DOHH2 (cell line): Measurements from ENCODE around the gene OPN4.

ENCODE experiments used
- CTCF ChIP-seq: fragments of 200-600 bp; sonication (generic); IDR thresholded peaks from one replicate; pipeline ENCODE4 v1.5.1; 2014; ENCODE audit warnings: antibody characterized with exemption, mild to moderate bottlenecking, low read depth, low read length; ENCODE audit not compliant: poor library complexity, severe bottlenecking
- EZH2phosphoT487 ChIP-seq: fragments of 200-600 bp; sonication (generic); IDR thresholded peaks from 2 replicates; pipeline ENCODE4 v1.6.1; 2017; ENCODE audit warnings: borderline replicate concordance, mild to moderate bottlenecking, antibody characterized with exemption, low read length, moderate library complexity, mixed read lengths

GRCh38 chr10:86692664-86693063 is 38.3 kb downstream of the OPN4 start:
- no peak for TF ChIP-seq CTCF
- no peak for TF ChIP-seq EZH2phosphoT487
